Ramos (cell line): ENCODE results near the gene NOD2.

Source experiments
- in situ Hi-C: fragments of 300-500 bp; cut with MboI; formaldehyde crosslinking; loops from one replicate; pipeline ENCODE4 v1.14.3; 2022; ENCODE audit warnings: low sequenced_read_pairs; ENCODE audit not compliant: unreplicated experiment

NOD2 gene

DNA sequence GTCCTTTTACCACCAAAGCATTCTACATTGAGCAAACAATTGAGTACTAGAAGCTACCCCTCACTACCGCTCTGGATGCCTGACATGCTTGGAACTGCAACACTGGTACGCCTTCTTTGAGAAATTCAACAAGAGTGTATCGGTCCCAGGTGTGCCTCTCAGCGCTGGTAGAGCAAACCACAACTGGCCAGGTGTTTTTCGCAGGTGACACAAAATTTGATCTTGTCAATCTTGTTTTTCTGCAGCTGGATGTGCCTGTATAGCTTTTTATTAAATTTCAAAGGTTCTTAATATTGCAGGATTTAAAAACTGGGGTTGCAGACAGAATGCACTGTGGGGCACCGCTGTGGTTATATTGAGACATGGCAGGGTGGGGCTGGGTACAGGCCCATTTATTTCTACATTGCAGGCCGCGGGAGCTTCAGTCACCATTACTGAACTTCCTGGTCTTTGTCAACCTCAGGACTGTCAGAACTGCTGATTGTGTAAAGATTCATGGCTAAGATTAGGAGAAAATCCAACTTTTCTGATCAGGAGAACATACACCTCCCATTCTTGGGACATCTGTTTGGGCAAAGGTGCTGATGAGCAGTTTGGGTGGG, 7.8 kb upstream of the NOD2 start:
- in situ Hi-C loops, result no loop called here

- in situ Hi-C loops, result no loop called here
Observed at GRCh38 chr16:50688083-50688482, 5.3 kb upstream of the NOD2 start.

DNA sequence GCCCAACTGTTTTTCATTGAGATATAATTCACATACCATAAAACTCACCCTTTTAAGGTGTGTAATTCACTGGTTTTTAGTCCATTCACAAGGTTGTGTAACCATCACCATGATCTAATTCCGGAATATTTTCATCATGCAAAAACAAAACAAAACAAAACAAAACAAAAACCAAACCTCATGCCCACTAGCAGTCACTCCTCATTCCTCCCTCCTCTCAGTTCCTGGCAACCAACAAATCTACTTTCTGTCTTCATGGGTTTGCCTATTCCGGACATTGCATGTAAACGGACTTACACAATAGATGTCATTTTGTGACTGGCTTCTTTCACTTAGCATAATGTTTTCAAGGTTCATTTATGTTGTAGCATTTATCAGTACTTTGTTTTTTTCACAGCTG, 4.5 kb upstream of the NOD2 start:
- in situ Hi-C loops, result no loop called here

- in situ Hi-C loops, result no loop called here
Observed at GRCh38 chr16:50690177-50690576, 3.2 kb upstream of the NOD2 start.

DNA sequence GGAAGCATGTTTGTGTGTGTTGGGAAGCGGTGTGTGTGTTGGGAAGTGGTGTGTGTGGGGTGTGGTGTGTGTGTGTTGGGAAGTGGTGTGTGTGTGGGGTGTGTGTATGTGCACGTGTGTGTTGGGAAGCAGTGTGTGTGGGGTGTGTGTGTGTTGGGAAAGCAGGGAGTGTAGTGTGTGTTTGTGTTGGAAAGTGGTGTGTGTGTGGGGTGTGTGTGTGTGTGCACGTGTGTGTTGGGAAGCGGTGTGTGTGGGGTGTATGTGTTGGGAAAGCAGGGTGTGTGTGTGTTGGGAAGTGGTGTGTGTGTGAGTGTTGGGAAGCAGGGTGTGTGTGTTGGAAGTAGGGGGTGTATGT, 785 bp upstream of the NOD2 start:
- in situ Hi-C loops, result no loop called here

DNA sequence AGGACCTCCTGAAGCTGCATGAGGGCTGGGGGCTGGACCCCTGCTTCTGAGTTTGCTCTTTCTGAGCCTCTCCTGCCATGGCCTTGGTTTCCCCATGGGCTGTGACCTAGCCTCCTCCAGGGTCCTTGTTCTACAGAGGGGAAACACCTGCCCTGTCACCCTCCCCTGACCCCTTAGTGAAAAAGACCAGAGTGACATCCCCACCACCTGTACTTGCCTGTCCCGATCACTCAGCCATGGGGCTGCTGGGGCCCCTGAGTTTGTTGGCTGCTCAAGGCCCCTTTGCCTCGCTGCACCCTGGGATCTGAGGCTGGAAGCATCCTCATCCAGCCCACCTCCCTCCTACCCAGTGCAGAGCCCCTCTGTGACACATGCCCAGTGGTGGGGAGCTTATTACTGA, 800 bp downstream of the NOD2 start:
- in situ Hi-C loops, result no loop called here

DNA sequence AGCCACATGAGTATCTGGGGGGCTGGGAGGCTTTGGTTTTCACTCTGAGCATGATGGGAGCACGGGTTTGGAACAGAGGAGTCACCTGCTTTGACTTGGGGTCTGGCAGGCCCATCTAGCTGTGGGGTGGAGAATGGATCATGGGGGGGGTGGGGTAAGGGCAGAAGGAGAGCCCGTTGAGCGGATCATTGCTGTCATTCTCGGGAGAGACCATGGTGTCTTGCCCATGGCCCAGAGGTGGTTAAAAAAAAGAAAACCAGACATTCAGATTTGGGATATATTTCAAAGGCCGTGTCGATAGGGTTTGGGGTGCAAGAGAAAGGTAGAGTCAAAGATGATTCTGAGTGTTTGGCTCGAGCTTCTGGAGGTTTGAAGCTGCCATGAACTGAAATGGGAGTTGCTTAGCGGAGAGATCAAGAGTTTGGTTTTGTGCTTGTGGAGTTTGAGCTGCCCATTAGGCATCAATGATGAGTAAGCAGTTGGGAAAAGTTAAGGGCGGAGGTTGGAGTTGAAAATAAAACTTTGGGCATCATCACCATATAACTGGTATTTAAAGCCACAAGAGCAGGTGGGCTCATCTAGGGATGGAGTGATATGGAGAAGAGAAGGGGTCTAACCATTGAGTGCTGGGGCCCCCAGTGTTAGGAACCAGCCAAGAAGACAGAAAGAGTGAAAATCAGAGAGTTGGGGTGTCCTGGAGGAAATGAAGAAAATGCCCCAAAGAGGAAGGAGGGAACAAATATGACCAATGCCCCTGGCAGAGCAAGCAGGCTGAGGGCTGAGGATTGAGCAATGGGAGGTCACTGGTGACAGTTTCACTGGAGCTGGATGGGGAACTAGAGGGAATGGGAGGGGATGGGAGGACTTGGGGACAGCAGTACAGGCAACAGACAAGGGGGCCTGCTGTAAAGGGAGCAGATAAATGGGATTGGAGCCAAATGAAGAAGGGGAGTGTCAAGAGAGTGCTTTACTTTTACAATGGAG, 1.9 kb downstream of the NOD2 start:
- in situ Hi-C loops, result no loop called here

- in situ Hi-C loops, result no loop called here
Observed at GRCh38 chr16:50696126-50696525, 2.7 kb downstream of the NOD2 start.

DNA sequence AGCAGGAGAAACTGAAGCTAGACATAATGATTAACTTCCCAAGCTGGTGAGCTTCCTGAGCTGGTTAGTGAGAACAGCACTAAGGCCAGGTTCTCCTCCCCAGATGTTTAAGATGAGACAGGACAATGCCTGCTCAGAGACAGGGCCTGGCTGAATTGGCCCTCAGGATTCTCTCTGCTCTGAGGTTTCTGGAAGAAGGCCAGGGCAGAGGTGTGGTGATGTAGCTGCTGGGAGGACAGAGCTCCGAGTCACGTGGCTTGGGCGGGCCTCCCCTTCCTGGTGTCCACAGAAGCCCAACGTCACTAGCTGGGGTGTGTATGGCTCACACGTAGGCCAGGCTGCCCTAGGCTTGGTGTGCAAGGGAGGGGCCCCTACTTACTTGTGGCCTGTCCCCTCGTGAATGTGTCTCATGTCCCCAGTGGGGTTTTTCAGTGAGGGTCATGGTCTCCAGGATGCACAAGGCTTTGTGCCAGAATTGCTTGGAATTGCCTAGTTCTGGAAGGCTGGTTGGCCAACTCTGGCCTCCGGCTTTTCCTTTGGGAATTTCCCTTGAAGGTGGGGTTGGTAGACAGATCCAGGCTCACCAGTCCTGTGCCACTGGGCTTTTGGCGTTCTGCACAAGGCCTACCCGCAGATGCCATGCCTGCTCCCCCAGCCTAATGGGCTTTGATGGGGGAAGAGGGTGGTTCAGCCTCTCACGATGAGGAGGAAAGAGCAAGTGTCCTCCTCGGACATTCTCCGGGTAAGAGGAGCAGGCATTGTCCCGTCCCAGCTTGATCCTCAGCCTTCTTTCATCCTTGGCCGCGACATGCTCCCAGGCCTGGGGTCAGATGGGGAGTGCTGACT, 3.4 kb downstream of the NOD2 start:
- in situ Hi-C loops, result no loop called here

DNA sequence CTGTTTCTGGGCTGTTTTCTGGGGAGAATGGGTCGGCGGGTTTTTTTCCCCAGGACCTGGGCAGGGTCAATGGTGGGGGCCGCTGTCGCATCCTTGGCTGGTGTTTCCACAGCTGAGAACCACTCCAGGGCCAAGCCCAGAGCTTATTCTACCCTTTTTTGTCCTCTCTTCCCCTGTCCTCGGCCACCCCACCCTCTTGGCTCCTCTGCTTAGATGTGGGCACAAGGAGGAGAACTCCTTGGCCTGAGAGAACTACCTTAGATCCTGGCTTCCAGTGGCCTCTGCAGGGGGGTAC, 4.0 kb downstream of the NOD2 start:
- in situ Hi-C loops, result no loop called here

DNA sequence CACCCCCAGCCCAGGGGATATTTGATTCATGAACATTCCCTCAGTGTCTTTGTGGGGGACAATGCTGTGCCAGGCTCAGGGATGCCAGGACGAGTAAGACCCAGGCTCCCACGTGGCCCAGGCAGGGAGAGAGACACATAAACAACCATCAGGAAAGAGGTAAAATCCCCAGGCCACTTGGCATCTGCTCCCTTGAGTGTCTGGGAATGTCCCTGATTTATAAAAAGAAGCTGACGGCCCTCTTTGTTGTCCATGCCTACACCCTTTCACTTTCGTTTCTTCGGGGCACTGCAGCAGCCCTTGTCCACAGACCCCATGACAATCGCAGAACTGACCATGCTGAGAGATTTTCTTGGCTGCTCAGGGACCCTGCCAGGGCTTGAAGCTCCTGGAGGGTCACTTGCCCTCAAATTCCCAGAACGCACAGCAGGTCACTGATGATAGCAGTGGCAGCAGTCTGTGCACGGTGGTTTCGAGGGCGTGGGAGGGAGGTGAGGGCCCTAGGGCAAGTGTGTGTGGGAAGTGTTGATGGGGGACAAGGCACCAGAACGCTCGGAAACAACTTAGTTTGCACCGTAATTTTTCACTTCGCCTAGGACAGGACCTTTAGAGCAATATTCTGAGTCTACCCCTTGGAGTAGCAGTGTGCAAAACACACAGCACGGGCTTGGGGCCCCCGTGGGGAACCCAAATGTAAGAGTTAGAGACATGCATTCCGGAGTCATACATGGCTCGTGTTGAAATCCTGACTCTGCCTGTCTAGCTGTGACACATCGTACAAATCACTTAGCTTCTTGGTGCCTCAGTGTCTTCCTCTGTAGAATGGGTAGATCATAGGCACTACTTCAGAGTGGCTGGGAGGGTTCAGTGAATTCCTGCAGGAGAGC, 4.7 kb downstream of the NOD2 start:
- in situ Hi-C loops, result no loop called here

- in situ Hi-C loops, result no loop called here
Observed at GRCh38 chr16:50699326-50700159, 6.1 kb downstream of the NOD2 start.

GRCh38 chr16:50702725-50703124, 9.3 kb downstream of the NOD2 start:
- in situ Hi-C loops, result no loop called here

GRCh38 chr16:50704245-50704644, 10.8 kb downstream of the NOD2 start:
- in situ Hi-C loops, result no loop called here

GRCh38 chr16:50705436-50706110, 12.2 kb downstream of the NOD2 start:
- in situ Hi-C loops, result no loop called here

- in situ Hi-C loops, result no loop called here
Observed at GRCh38 chr16:50706250-50706649, 12.8 kb downstream of the NOD2 start.

- in situ Hi-C loops, result no loop called here
Observed at GRCh38 chr16:50708373-50709060, 15.1 kb downstream of the NOD2 start.

DNA sequence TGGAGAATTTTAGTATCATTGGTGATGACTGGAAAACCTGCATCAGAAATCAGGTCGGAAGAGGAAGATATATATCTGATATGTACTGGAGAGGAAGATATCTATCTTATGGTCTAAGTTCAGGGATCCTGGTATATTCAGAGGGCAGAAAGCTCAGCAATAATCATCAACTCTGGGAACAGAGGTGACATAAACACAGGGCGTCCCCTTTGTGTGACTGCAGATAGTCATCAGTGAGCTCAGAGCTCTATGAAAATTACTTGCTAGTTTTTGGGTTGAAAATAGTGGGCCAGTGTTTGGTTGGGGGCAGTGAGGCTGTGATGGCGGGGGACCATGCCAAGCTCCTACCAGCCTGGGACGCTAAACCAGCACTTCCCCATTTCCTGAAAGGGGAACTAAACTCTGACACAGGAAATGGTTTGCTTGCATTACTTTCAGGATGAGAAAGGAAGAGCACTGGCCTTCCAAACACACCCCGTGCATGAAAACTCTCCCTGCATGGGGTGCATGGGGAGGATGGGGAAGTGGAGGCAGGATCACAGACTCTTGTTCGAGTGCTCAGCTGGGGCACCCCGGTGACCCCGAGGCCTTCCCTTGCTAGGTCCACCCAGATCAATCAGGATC, 15.8 kb downstream of the NOD2 start:
- in situ Hi-C loops, result no loop called here
